Esophagus mucosa (tissue), 1 donor: ENCODE measurements around the gene OTULINL. TPM values are rescaled to one million over a fixed set of nuclear protein-coding genes. Genes with fewer than 3 reads are reported as not detected.
A peak's percentile ranks its signal among the peaks of the same experiment; 100 is the strongest.

Source experiments
- ATAC-seq: fragments of 200-7000 bp; cut with Tn5 transposase; one replicate; pipeline ENCODE4 v1.9.1; 2020
- total RNA-seq: library from RNA; stranded (reverse); gene quantifications from one replicate; pipeline ENCODE4 v1.2.4, GENCODE V29; 2023
- donor health status: DM: yes; HTN: yes; CAD: no.

The OTULINL gene
- total RNA-seq, 1 donor from 2014 or later: 0.88 TPM

DNA sequence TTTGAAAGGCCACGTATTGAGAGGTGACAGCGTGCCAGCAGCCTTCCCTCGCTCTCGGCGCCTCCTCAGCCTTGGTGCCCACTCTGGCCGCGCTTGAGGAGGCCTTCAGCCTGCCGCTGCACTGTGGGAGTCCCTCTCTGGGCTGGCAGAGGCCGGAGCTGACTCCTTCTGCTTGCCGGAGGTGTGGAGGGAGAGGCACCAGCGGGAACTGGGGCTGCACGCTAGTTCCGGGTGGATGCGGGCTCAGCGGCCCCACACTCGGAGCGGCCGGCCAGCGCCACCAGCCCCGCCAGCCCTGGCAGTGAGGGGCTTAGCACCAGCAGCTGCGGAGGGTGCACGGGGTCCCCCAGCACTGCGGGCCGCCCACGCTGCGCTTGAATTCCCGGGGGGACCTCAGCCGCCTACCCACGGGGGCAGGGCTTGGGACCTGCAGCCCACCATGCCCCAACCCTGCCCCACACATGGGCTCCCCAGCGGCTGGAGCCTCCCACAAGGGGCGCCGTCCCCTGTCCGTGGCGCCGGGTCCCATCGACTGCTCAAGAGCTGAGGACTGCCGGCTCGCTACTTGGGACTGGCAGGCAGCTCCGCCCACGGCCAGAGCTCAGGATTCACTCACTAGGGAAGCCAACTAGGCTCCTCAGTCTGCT is 4.4 kb upstream of the OTULINL start:
- no peak for ATAC-seq

DNA sequence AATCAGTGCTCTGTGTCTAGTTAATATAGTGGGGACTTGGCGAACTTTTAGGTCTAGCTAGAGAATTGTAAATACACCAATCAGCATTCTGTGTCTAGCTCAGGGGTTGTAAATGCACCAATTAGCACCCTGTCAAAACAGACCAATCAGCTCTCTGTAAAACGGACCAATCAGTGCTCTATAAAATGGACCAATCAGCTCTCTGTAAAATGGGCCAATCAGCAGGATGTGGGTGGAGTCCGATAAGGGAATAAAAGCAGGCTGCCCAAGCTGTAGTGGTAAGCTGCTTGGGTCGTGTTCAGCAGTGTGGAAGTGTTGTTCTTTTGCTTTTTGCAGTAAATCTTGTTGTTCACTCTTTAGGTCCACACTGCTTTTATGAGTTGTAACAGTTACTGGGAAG is 3.6 kb upstream of the OTULINL start:
- ATAC-seq: no peak

DNA sequence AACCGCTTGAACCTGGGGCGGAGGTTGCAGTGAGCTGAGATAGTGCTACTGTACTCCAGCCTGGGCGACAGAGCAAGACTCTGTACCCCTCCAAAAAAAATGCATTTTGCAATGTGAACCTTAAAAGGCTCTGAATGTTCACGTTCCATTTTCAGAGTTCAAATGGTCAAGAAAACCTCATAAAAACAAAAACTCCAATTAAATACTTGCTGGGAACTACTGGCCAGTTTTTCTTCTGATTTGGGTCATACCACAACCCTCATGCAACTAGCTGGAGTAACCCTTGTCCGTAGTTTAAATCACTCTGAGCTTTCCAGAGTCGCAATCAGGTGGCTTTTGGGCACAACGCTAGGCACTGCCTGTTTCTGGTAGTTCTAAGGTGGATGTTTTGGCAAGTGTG is 2.3 kb upstream of the OTULINL start:
- no peak for ATAC-seq

DNA sequence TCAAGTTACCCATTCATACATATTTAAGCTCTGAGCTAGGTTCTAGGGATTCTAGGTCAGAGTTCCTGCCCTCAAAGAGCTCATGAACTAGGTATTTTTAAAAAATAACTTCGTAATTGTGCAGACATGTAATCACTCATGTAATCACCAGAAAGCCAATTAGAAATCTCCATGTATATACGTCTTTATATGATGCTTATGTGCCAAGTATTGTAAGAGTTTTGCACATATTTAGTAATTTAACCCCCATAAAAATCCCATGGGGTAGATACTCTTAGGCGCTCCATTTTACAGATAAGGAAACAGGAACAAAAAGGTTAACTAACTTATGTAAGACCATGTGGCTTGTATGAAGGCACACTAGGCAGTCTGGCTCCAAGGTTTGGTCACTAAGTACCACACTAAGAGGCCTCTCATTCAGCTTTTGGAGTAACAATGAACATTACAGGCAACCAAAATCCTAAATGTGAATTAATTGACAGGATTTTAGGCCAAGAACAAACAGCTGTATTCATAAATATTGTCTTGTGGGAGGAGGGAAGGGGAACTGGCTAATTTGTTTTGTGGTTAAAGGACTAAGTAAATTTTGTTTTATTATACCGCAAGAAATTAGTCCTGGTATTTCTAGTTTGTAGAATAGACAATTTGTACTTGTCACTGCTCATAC is 1.7 kb upstream of the OTULINL start:
- no peak for ATAC-seq

DNA sequence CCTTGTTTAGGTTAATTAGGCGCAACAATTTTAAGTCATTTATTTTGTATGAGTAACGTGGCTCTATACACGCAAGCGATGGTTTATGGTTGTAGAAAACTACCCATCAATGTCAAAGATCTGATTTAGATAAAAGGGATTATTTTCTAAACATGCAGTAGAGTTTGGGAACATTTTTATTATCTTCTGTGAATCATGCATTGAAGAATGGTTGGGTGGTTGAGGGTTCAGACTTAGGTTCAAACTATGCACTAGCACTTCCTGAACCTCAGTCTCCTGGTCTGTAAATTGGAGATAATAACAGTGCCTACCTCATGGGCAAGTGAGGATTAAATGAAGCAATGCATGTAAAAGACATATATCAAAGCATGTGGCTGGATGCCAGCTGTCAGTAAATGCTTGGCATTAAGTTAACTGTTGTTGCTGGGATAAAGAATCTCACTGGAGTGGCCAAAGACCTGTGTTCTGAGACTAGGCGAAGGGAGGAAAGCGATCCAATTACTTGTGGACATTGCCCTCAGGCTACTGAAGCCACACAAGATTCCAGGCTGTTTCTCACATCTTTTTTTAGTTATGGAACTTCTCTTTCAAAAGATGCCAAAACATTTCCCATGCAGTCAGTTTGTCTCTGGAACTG is 1.1 kb upstream of the OTULINL start:
- ATAC-seq: no peak

DNA sequence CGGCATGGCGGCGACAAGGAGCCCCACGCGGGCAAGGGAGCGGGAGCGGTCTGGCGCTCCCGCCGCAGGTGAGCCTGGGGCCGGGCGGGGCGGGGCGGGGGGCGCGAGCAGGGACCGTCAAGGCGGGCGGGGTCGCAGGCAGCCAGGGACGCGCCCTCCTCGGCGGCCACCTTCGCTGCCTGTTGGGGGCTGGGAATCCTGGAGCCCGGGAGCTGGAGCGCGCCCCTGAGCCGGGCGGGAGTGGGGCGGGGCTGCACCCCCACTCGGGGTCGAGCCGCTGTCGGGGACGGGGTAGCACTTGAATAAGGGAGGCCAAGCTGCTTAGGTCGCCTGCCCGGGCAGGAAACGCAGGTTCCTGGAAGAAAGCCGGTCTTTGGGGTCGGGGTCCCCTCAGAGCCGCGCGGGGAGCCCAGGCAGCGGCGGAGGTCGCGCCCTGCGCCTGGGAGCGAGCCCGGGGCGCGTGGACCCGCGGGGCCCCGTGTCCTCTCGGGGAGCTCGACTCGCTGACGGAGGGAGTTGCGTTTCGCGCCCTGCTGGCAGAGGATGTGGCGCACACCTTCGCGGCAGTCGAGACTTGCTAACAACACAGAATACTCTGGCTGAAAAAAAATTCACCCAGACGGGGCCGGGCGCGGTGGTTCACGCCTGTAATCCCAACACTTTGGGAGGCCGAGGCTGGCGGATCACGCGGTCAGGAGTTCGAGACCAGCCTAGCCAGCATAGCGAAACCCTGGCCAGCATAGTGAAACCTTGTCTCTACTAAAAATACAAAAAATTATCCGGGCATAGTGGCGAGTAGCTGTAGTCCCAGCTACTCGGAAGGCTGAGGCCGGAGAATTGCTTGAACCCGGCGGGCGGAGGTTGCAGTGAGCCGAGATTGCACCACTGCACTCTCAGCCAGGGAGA is 552 bp downstream of the OTULINL start:
- peak; percentile 63 for ATAC-seq

DNA sequence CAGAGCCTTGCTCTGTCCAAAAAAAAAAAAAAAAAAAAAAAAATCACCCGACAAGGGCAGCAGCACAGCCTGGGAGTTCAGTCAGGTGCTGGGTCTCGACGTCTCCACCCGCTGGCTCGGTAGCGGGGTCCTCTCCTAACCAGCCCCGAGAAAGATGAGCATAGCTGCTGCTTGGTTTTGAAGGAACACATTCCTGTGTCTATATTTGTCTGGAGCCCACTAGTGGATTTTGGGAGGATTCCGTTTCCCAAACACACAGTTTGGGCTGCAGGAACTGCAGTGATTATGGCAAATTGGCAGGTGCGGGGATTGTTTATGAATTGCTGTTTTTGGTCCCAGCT is 1.2 kb downstream of the OTULINL start:
- ATAC-seq: no peak

DNA sequence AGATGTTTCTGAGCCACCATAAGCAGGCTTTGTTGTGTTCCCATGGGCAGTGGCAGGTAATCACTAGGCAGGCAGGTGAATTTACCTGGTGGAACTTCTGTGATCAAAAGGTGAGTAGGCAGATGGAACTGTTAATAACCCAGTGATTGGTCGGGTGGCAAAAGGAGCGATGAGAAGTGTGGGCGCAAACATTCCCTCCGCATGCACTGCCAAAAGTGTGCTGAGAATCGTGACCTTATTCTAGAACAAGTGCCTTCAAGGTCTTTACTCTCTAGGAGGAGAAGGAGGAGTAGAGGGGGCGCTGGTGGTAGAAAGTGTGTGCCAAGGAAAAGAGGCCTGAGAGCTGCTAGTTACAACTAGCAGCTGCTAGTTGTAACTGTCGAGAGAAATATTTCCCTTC is 3.3 kb downstream of the OTULINL start:
- no peak for ATAC-seq

DNA sequence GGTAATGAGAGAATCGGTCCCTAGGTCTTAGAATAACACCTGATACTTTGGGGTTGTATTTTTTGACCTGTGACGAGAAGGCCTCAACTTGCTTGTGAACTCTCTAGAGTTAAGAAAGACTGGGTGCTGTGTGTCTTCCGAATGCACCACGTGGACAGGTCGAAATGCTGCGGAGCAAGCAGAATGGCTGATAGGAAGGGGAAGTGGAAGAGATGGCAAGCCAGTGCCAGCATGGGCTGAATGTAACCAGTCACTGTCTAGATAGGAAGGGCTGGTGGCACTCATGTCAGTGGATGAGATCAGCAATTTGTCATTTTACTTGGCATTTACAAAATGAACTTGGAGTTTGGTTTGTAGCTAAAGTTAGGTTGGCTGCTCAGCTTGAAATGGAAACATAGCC is 5.6 kb downstream of the OTULINL start:
- no peak for ATAC-seq

DNA sequence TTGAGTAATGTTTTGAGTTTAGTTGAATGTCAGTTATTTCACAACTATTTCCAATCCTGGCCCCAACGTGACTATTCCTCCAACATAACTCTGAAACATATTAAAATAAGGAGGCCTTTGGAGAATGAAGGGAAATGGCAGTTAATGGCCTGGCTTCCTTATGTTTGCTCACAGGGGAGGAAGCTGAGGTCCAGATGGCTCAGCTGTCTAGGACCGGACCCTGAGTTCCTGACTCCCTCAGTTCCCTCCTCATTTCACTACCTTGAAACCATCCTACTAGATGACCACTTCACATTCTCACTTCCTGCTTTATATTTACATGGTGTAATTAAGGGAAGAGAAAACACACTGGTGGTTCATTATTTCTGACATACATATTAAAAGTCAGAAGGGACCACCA is 6.6 kb downstream of the OTULINL start:
- no peak for ATAC-seq

DNA sequence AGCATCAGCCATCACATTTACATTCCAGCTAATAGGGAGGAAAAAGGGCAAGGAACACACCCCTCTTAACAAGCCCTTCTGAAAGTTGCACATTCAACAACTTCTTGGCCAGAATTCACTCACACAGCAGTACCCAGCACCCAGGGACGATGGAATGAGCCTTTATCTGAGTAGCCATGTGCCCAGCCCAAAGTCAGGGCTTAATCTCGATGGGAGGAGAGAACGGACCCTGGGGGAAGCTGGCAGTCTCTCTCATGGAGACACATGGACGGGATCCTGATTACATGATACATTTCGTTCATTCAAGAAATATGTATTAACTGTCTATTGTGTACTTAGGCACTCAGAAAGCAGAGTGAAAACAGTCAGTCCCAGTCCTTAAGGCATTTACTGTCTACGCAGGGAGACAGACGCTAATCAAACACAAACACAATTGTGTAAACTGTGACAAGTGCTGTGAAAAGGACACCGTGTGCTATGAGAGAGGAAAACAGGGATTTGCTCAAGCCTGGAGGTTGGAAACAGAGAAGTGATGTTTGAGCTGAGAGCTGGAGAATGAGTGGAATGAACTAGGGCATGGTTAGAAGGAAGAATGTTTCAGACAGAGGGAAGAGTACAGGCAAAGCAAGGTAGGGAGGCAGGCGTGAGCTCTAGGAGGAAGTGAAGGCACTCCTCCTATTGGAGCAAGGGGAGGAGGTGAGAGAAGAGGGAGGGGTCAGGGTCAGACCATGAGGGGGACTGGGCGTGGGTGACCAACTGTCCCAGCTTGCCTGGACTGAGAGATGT is 7.4 kb downstream of the OTULINL start:
- ATAC-seq: no peak

DNA sequence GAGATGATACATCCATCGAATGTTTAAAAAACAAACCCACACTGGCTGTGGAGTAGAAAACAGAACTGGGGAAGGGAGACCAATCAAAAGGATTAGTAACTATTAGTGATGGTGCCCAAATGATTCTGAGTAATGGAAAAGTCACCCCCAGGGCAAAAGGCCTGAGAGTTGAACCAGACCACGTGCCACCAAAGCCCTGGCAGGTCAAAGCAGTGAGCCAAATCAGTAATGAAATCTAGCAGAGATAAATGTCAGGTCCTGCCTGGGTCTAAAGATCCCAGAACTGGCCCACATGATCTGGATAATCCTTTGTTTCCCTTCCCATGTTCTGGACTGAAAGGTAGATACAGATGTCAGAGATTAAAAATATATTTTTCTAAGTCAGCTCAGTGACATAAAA is 9.4 kb downstream of the OTULINL start:
- no peak for ATAC-seq

DNA sequence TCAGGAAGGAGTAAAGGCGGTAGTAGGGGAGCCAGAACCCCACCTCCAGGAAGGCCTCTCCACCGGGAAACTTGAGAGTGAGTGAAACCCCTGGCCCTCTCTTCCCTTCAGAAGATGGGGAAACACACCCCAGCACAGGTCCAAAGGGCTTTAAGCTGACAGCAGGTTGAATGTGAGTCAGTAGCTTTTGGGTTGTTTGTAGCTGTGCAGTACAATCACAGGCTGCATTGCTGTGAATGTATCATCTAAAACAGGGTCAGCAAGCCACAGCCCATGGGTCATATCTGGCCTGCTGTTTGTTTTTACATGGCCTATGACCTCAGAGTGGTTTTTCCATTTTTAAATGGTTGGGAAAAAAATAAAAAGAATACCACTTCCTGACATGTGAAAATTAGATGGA is 10.0 kb downstream of the OTULINL start:
- no peak for ATAC-seq

DNA sequence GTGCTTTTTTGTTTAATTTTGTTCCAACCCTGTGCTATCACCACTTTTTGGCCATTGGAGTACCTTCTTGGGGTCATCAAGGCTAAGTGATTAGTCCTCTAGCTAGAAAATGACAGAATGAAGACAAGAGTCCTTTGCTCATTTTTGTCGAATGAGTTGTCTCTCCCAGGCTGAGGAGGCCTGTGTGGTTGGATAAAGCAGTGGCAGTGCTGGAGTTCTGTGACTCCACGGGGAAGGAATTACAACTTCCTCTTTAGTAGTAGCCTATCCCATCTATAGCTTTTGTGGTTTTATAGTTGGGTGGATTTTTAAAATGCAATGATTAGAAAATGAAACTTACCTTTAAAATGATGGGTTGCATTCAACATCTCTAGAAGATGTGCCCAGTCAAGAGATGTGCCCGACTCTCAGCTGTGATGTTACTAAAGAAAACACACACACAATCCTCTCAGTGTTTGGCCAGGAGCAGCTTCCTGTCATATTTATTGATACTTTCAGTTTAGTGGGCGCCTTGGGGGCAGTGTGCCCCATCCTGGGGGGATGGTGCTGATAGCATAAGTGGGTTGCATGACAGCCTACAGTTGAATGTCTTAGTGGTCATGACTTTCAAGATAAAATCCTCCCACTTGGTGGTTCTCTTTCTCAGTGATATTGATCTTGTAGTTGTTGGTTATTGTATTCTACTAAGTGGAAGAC is 11.9 kb downstream of the OTULINL start:
- no peak for ATAC-seq

DNA sequence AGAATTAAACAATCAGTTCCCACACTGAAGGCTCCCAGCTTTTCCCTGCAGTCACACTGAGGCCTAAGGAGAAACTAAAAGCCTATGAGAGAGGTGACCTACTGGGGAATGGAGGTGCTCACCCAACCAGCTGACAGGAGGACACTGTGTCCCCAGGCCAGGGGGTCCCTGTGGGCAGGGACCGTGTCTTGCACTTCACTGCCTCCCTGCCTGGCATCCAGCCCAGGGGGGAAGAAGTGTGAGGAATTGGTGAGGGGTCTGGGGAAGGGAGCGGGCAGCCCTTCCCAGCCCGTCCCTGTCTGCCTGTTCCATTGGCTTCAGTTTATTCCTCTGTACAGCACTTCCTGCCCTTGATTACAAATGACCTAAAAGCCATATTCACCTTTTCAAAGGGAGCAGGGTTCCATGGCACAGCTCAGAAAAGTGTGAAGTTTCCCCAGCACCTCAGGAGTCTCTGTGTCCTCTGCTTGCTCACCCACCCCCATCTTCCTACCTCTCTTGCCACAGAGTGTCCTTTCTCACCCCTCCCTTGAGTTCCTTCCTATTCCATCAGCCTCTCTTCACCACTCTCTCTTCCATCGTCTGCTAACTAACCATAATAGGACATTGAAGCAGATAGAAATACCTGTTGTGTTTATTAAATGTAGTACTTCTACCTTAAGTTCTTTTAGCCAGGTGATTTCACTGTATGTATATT is 12.9 kb downstream of the OTULINL start:
- no peak for ATAC-seq

DNA sequence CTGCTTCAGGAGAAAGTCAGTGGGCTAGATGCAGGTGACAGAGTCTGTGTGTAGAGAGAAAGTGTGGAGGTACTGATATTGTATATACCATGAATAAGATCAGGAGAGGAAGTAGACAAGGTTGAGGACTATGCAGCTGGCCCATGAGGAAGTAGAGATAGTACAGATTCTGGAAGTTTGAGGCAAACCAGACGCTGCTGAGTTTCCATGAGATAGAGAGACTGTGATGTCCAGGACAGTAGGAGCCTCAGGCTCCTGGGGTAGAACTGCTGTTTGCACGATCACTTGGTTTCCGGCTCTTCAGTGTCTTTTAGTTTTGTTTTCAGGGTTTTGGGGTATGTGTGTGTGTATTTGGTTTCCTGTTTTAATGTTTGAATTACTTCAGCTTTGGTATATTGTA is 13.6 kb downstream of the OTULINL start:
- peak; percentile 13 for ATAC-seq

DNA sequence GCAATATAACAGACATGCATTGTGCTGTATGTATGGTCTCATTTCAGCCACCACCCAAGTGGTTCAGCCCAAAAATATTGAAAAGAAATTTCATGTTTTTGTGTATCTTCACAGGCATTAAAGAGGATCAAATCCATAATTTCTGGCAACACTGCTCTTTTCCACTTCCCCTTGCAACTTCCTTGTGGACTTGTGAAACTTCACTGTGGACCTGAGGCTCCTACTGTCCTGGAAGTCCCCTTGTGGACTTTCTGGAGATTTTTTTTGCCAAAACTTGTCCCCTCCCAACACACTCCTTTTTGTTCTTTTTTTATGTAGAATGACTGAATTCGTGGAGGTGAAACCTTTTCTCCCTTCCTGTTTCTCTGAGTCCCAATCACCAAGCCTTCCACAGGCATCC is 14.3 kb downstream of the OTULINL start:
- ATAC-seq: no peak

DNA sequence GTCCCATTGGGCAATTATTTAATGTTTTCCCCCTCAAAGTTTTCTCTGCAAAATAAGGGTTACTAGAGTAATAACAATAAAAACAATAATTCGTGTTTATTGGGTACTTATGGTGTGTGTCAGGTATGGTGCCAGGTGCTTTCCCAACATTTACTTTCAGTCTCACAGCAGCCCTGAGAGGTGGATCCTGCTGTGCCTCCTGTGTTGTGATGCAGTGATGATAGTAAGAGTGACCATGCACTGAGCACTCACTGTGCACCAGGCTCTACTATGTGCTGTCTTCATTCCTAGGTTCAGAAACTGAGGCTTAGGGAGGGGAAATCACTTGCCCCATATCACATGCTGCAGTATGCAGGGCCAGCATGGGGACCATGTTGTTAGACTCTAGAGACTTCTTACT is 15.5 kb downstream of the OTULINL start:
- ATAC-seq: no peak

DNA sequence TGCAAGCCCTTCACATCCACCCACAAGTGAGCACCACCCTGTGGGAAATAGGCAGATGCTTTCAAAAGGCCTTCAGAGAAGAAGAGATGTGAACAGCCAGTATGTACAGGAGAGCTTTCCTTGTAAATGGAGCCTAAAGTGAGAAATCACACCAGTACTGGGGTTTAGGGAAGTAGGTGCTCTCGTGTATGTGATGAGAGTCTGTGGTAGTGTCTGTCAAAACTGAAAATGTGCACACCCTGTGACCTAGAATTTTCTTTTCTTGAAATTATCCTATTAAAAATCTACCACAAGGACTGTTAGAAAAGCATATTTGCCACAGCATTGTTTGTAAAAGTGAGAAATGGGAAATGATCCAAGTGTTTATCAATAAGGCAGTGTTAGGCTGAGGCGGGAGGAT is 16.6 kb downstream of the OTULINL start:
- ATAC-seq: no peak

DNA sequence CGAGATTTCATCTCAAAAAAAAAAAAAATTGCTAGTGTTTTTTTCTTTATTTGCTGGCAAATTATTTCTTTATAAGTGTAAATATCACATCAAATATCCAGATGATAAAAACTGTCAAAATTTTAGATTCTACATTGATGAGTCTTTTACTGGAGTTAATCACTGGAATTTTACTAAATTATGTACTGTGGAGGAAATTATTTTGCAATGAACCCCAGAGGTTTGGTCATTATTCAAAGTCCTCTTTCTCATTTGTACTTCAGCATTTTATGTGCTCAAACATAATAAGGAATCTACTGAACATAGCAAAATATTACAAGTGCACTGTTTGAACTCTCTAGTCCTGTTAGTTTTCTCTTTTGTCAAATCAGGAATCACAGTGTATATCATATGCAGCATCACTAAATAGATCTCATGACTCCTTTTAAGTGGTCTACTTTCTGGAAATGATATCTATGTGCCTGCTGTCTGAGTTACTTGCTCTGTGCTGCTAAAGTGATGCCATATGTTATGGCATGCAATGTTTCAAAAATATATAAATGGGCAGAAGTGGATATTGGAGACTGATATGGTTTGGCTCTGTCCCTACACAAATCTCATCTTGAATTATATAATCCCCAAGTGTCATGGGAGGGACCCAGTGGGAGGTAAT is 18.0 kb downstream of the OTULINL start:
- no peak for ATAC-seq

DNA sequence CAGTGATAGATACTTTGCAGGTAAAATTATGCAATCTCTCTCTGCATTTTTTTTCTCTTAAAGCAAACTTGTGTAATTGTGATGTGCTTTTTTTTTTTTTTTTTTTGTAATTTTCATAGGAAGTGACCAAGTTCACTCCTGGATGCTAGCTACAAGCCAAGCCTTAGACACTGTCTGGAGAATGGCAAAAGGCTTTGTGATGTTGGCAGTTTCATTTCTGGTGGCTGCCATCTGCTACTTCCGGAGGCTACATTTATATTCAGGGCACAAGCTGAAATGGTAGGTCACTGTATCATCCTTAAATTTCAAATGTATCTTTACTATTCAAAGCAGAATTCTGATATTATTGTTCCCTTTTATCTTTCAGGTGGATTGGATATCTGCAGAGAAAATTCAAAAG is 19.3 kb downstream of the OTULINL start:
- ATAC-seq: no peak
